Mesendoderm (in vitro differentiated cells): Measurements from ENCODE around the gene ST8SIA1.

Experiments
- DNase-seq: peaks from one replicate; pipeline ENCODE4 v3.0.0; 2013
- H2AK5ac ChIP-seq: 2 replicates; pipeline ENCODE4 v1.6.1; 2013; ENCODE audit warnings: low read length, inconsistent platforms
- H2BK120ac ChIP-seq: 2 replicates; pipeline ENCODE4 v1.6.1; 2013; ENCODE audit warnings: low read depth, mild to moderate bottlenecking, low read length, moderate library complexity, mixed read lengths
- H2BK15ac ChIP-seq: replicated peaks from 2 replicates; pipeline ENCODE4 v1.6.1; 2013; ENCODE audit warnings: low read depth, mild to moderate bottlenecking, moderate library complexity
- H2BK5ac ChIP-seq: 2 replicates; pipeline ENCODE4 v1.6.1; 2013; ENCODE audit warnings: low read length, inconsistent platforms
- H3K18ac ChIP-seq: 2 replicates; pipeline ENCODE4 v1.6.1; 2013; ENCODE audit warnings: mild to moderate bottlenecking, low read length, mixed read lengths
- H3K23ac ChIP-seq: one replicate; pipeline ENCODE4 v1.6.1; 2013; ENCODE audit warnings: low read length
- H3K27ac ChIP-seq: 2 replicates; pipeline ENCODE4 v1.5.1; 2013; ENCODE audit warnings: low read depth, mild to moderate bottlenecking, inconsistent platforms, low read length, moderate library complexity
- H3K27me3 ChIP-seq: 2 replicates; pipeline ENCODE4 v1.6.1; 2013; ENCODE audit warnings: low read length, control low read depth, mild to moderate bottlenecking, inconsistent platforms; ENCODE audit not compliant: insufficient read depth, poor library complexity
- H3K36me3 ChIP-seq: 2 replicates; pipeline ENCODE4 v1.6.1; 2013; ENCODE audit warnings: low read length, inconsistent platforms; ENCODE audit not compliant: control insufficient read depth, insufficient read depth
- H3K4ac ChIP-seq: one replicate; pipeline ENCODE4 v1.6.1; 2013; ENCODE audit warnings: low read depth, mild to moderate bottlenecking, low read length, moderate library complexity
- H3K4me1 ChIP-seq: 2 replicates; pipeline ENCODE4 v1.6.1; 2013; ENCODE audit warnings: low read depth, low read length, inconsistent platforms; ENCODE audit not compliant: control insufficient read depth
- H3K4me2 ChIP-seq: 2 replicates; pipeline ENCODE4 v1.6.1; 2013; ENCODE audit warnings: low read length
- H3K4me3 ChIP-seq: 2 replicates; pipeline ENCODE4 v1.5.1; 2013; ENCODE audit warnings: mild to moderate bottlenecking, low read length
- H3K56ac ChIP-seq: one replicate; pipeline ENCODE4 v1.6.1; 2013; ENCODE audit warnings: low read length
- H3K79me1 ChIP-seq: 2 replicates; pipeline ENCODE4 v1.6.1; 2013; ENCODE audit warnings: low read length, inconsistent platforms
- H3K79me2 ChIP-seq: 2 replicates; pipeline ENCODE4 v1.6.1; 2013; ENCODE audit warnings: mild to moderate bottlenecking, low read length; ENCODE audit not compliant: control insufficient read depth, insufficient read depth
- H3K9ac ChIP-seq: 2 replicates; pipeline ENCODE4 v1.6.1; 2013; ENCODE audit warnings: low read length, inconsistent platforms
- H4K5ac ChIP-seq: one replicate; pipeline ENCODE4 v1.6.1; 2013; ENCODE audit warnings: low read length
- H4K8ac ChIP-seq: one replicate; pipeline ENCODE4 v1.6.1; 2013; ENCODE audit warnings: low read depth, mild to moderate bottlenecking, control low read depth, low read length, moderate library complexity
- WGBS: extraction: QIAGEN DNeasy Blood & Tissue Kit; methylation state at CpG from one replicate; pipeline ENCODE4 v1.1.7; 2013; ENCODE audit warnings: low lambda C conversion rate, missing lambda C conversion rate; ENCODE audit not compliant: insufficient coverage; ENCODE audit errors: extremely low coverage; 5-methylcytosine and 5-hydroxymethylcytosine counted together

Gene ST8SIA1

DNA sequence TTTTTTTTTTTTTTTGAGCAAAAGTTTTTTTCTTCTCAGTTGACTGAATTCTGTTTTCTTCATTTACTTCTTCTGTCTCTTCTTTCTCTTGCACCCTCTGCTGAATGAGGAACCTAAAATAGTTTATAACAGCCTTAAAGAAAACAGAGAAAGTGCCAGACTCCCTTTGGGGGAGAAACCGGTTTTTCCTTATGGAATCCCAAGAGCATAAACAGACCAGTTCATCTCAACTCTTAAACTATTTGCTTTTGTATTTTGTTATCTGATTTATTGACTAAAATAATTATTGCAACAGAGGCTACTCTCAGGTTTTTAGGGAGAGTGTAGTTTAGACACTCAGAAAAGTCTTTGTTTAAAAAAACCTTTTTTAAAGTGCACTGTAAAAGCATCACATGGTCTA lies 30.2 kb downstream of the ST8SIA1 start:
- Histone ChIP-seq H3K79me1 (no peaks in the 10 kb centered on the region), H2AK5ac (no peak overlapping the region), H2BK120ac (no peak overlapping the region), H4K8ac (no peak overlapping the region), H3K23ac (no peak overlapping the region), H3K79me2 (no peaks in the 10 kb centered on the region), H3K4me2 (no peak overlapping the region), H3K56ac (no peak overlapping the region), H3K4me3 (no peak overlapping the region), H3K36me3 (no peaks in the 10 kb centered on the region), H3K27ac (no peak overlapping the region), H3K27me3 (no peaks in the 10 kb centered on the region), H3K9ac (no peak overlapping the region), H3K4me1 (no peaks in the 10 kb centered on the region), H3K18ac (no peak overlapping the region), H4K5ac (no peak overlapping the region), H2BK5ac (no peak overlapping the region), H2BK15ac (no peak overlapping the region), H3K4ac (no peak overlapping the region)
- no peak for DNase-seq
- no CpG with 5 or more reads among the region's 1 CpG for WGBS

DNA sequence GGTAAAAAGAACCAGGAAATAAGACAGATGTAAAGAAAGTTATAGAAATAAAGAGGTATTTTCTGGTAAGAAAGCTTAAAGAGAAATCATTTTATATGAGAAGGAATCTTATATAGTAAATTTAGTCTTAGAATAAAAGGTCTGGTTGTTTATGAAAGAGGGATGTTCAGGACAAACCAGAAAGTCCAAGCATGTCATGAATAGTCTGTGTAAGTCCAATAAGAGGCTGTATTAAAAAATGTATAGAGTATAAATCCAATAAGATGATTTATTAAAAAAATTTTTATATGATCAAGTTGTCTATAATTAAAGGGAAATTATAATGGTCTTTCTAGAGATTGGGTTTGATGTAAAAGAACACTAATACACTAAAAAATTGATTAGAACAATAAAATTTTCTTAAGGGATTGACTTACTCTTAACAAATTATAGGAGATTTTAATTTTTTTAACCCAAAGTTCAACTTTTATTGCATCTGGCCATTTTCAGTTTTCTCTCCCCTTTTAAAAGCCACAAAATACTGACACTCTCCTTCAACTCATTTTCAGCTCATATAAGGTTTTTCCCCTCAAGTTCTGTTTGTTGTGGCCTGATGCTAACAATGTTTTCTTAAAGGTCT lies 35.1 kb downstream of the ST8SIA1 start:
- H2BK5ac ChIP-seq: no peak overlapping the region
- no peak overlapping the region for H3K23ac ChIP-seq
- H3K27me3 ChIP-seq: no peaks in the 10 kb centered on the region
- H3K4me3 ChIP-seq: no peak overlapping the region
- H2BK120ac ChIP-seq: no peak overlapping the region
- H3K79me2 ChIP-seq: no peaks in the 10 kb centered on the region
- no peak overlapping the region for H3K9ac ChIP-seq
- no peak overlapping the region for H4K8ac ChIP-seq
- H3K4me1 ChIP-seq: no peaks in the 10 kb centered on the region
- H2AK5ac ChIP-seq: no peak overlapping the region
- no peak overlapping the region for H2BK15ac ChIP-seq
- no peak overlapping the region for H3K56ac ChIP-seq
- no peaks in the 10 kb centered on the region for H3K79me1 ChIP-seq
- no peak overlapping the region for H3K4ac ChIP-seq
- H3K27ac ChIP-seq: no peak overlapping the region
- H3K36me3 ChIP-seq: no peaks in the 10 kb centered on the region
- H3K18ac ChIP-seq: no peak overlapping the region
- no peak overlapping the region for H3K4me2 ChIP-seq
- no peak for DNase-seq
- no peak overlapping the region for H4K5ac ChIP-seq

DNA sequence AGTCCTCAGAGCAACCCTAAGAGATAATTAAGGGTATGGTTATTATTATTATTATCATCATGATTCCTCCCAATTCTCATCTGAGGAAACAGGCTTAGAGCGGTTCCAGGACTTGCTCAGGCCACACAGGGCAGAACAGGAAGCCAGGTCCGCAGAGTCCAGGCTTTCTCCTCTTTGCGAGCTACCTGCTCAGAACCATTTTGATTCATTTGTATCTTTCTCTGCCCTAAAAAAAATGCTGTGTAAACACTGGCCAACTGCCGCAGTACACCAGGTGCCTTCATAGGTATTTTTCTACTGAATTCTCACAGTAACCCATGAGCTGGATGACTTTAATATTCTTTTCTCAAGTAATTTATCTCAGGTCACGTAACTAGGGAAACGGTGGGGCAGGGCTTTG lies 45.3 kb downstream of the ST8SIA1 start:
- Histone ChIP-seq H3K27ac (no peak overlapping the region), H3K4me2 (no peak overlapping the region), H2BK5ac (no peak overlapping the region), H4K8ac (no peak overlapping the region), H3K18ac (no peak overlapping the region), H4K5ac (no peak overlapping the region), H3K9ac (no peak overlapping the region), H2BK120ac (no peak overlapping the region), H3K4me3 (no peak overlapping the region), H3K79me1 (no peaks in the 10 kb centered on the region), H3K4ac (no peak overlapping the region), H3K36me3 (no peaks in the 10 kb centered on the region), H3K27me3 (no peaks in the 10 kb centered on the region), H3K4me1 (peaks cover 7% of the 10 kb centered on the region), H3K56ac (no peak overlapping the region), H3K79me2 (no peaks in the 10 kb centered on the region), H3K23ac (no peak overlapping the region), H2BK15ac (no peak overlapping the region), H2AK5ac (no peak overlapping the region)
- no peak for DNase-seq
- WGBS: no CpG with 5 or more reads among the region's 6 CpGs

DNA sequence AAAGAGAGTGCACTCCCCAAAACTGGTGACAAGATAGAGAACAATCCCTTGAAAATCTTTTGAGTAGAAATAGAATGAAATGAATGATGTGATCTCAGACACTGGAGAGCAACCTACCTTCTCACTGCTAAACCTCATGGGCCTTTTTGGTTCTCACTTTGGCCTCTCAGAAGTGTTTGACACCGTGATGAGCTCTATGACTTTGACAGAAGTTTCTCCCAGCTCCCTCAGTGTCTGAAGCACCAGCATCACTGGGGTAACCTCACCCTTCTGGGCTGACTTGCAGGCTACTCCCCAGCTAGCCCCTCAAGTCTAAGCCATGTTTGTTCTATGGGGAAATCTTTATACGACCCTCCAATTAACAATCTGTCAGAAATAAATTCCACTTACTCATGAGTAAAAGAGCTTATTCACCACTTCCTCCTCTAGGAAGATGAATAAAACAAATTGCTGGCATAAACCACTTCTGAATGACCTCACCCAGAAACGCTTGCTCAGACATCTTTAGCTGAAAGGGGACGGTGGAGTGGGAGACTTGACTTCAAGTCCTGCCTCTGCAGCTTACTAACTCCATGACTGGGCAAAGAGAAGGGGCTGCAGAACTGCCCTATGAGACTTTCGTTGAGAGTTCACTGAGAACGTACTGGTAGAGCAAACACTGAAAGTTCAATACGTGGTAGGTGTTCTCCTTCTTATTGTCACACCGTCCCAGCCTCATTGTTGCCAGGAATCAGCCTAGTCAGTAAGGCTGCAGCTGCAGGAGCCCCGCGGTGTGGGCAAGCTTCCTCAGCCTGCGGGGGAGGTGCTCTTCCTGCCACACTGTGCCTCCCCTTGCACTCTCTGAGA lies 46.5 kb downstream of the ST8SIA1 start:
- Histone ChIP-seq H2BK15ac (no peak overlapping the region), H3K27me3 (no peaks in the 10 kb centered on the region), H3K4me2 (no peak overlapping the region), H3K9ac (no peak overlapping the region), H4K5ac (peak overlapping the region; percentile 78), H3K18ac (peak overlapping the region; percentile 41), H2BK120ac (no peak overlapping the region), H3K27ac (no peak overlapping the region), H3K36me3 (no peaks in the 10 kb centered on the region), H4K8ac (no peak overlapping the region), H3K4ac (no peak overlapping the region), H3K4me3 (no peak overlapping the region), H3K56ac (peak overlapping the region; percentile 1), H3K23ac (no peak overlapping the region), H2AK5ac (no peak overlapping the region), H3K79me2 (no peaks in the 10 kb centered on the region), H3K79me1 (no peaks in the 10 kb centered on the region), H3K4me1 (peaks cover 7% of the 10 kb centered on the region), H2BK5ac (no peak overlapping the region)
- no CpG with 5 or more reads among the region's 11 CpGs for WGBS
- DNase-seq: peak; percentile 44

DNA sequence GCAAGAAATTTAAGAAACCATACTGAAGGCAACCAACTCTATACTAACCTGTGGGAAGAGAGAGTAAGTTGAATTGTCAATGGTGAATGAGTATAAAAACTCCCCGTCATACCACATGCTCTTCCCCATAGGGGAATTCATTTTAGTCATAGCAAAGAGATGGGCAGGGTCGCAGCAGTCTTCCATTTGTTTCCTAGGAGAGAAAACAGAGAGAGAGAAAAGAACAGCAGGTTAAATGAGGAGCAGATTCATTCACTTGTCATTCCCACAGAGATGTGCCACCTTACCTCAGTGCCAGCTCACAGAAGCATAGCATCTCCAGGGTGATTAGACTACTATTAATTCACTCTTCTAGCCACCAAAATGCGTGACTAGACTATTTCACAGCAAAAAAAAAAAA lies 47.4 kb downstream of the ST8SIA1 start:
- Histone ChIP-seq H3K79me2 (no peaks in the 10 kb centered on the region), H2BK5ac (no peak overlapping the region), H3K4me2 (no peak overlapping the region), H2BK15ac (peak overlapping the region; percentile 74), H2BK120ac (no peak overlapping the region), H4K8ac (peak overlapping the region; percentile 14), H3K18ac (no peak overlapping the region), H3K4me1 (peaks cover 7% of the 10 kb centered on the region), H4K5ac (no peak overlapping the region), H2AK5ac (no peak overlapping the region), H3K23ac (no peak overlapping the region), H3K36me3 (no peaks in the 10 kb centered on the region), H3K4ac (no peak overlapping the region), H3K56ac (no peak overlapping the region), H3K27me3 (no peaks in the 10 kb centered on the region), H3K4me3 (no peak overlapping the region), H3K9ac (no peak overlapping the region), H3K79me1 (no peaks in the 10 kb centered on the region), H3K27ac (no peak overlapping the region)
- DNase-seq: no peak
- WGBS: no CpG with 5 or more reads among the region's 3 CpGs

DNA sequence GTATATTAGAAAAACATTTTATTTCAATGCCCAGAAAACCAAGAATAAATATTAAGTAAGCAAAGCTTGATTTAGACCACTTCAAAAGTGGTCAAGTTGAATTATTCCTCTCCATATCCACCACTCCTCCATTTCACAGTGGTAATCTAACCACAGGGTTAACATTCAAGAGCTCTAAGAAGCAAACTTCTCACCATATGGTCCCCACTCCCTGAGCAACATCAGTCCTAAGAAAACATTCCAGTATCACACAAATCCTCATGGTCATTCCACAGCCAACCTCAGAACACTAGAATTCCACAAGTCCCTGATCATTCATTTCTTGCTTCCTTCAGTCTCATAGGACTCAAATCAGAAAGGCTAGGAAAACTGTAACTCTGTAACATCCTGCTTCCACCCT lies 47.9 kb downstream of the ST8SIA1 start:
- Histone ChIP-seq H3K9ac (no peak overlapping the region), H3K79me2 (no peaks in the 10 kb centered on the region), H4K5ac (no peak overlapping the region), H3K4me1 (peaks cover 7% of the 10 kb centered on the region), H3K27me3 (no peaks in the 10 kb centered on the region), H3K36me3 (no peaks in the 10 kb centered on the region), H2BK120ac (no peak overlapping the region), H3K4me3 (no peak overlapping the region), H3K4me2 (no peak overlapping the region), H4K8ac (no peak overlapping the region), H3K56ac (no peak overlapping the region), H2BK5ac (no peak overlapping the region), H2BK15ac (no peak overlapping the region), H3K79me1 (no peaks in the 10 kb centered on the region), H3K23ac (no peak overlapping the region), H3K18ac (no peak overlapping the region), H3K4ac (no peak overlapping the region), H2AK5ac (no peak overlapping the region), H3K27ac (no peak overlapping the region)
- DNase-seq: no peak
